Sciatic nerve (tissue), 2 donors: ENCODE measurements around the gene UXS1. TPM values are rescaled to one million over a fixed set of nuclear protein-coding genes. Genes with fewer than 3 reads are reported as not detected.

Source experiments
- ATAC-seq: fragments of 200-7000 bp; cut with Tn5 transposase; one replicate; pipeline ENCODE4 v1.9.1; 2020; ENCODE audit warnings: mild to moderate bottlenecking, moderate library complexity
- DNase-seq: peaks from one replicate; pipeline ENCODE4 v3.0.0-alpha.2; 2020; ENCODE audit warnings: low spot score
- intact Hi-C: fragments of 100-400 bp; cut with DNase I; formaldehyde crosslinking; loops from one replicate; pipeline ENCODE4 v1.14.2; 2022
- total RNA-seq: library from RNA; stranded (reverse); fragmentation: NEBNext Ultra II Directional; extraction: Animal tissue kit (Norgen Biotek cat#: 25700); gene quantifications from one replicate; pipeline ENCODE4 v1.2.1, GENCODE V29; 2021
- donor health status: DM: no; HTN: no; CAD: no.
- donor health status: DM: no; HTN: no; CAD: no.

UXS1 gene
- total RNA-seq, 1 donor from 2014 or later, result 40.8 TPM

DNA sequence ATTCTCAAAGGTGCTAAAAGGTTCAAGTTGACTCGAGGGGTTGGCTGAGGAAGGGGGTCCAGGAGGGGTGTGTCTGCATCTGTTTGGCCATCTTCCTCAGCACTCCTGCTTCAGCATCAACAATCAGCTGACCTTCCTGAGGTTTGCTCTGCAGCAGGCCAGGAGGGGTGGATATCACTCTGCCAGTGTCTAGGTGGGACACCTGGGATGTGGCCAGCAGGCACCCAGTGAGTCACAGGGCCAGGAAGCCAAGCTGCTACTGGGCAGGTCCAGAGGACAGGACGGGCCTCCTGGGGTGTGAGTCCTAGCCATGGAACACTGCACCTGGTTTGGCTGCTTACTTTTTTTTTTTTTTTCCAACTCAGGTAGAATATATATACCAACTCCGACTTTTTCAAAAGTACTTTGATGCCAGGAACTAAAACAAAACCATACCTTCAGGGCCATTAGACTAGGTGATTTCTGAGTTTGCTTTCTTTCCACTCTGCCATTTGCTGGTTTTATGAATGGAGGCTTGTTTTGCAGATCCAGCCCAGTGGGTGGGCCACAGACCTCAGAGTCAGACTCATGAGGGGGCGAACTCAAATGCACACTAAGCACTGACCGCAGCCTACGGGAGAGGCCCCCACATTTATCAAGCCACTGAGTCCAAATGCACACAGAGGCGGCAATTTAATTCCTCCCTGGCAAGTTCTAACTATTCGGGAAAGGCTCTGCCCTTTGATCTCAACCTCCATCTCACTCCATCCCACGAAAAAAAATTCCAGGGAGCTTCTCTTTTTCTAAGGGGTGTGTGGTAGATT, 76.0 kb downstream of the UXS1 start:
- DNase-seq (no peak), ATAC-seq (no peak)
- intact Hi-C loops, result no loop called here

GRCh38 chr2:106117347-106117746, 76.8 kb downstream of the UXS1 start:
- no peak for ATAC-seq
- intact Hi-C loops, result no loop called here
- DNase-seq, result no peak

DNA sequence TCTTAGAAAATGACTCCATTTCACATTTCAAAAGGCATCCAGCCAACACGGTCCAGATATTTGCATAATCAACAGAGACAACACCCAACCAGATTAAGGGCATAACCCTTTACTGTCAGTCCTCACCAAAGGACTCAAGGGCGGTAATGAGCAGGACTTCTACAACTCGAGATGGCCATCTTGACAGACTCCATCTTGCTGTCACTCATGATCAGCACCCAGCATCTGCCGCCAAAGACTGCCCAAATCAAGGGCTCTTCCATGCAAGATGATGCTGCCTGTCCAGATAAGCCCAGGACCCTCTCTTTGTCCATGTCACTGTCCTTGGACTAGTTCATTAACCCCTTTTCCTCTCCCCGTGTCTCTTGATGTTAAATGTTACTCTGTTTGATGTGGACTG, 77.9 kb downstream of the UXS1 start:
- no peak for ATAC-seq
- no peak for DNase-seq
- intact Hi-C loops, result no loop called here

GRCh38 chr2:106115665-106116064, 78.4 kb downstream of the UXS1 start:
- no peak for DNase-seq
- no peak for ATAC-seq
- intact Hi-C loops, result no loop called here

DNA sequence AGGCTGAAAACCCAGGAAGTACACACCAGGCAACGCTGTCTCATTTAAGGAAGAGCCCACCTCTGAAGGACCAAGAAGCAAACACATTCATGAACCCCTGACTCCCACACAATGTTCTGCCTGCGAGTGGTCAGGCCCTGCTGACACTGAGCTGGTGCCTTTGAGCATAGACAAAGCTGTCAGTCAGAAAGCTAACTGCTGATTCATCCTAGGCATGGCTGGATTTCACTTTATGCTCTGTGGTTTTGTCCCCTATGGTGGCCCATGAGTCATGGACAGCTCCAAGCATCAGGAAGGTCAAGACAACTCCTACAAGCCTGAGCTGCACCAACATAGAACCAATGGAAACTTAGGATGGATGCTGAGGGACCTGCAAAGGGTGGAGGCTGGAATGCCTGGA, 78.9 kb downstream of the UXS1 start:
- ATAC-seq, result no peak
- intact Hi-C loops, result no loop called here

DNA sequence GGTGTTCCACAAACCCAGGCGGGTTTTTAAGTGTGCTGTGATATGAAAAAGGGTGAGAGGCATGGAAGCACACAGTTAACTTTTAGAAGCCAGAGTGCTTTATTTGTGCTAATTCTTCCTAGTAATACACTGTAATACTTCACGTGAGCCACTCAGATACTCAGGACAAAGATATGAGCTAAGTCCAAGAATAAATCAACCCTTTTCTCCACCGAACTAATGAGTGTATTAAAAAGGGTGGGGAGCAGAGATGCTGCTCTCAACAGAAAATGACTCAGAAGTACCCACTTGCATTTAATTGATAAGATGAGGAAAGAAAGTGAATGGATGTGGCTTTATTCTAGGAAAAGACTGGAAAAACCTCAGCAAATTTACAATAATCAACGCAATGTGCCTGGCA, 79.9 kb downstream of the UXS1 start:
- ATAC-seq (no peak), DNase-seq (no peak)
- intact Hi-C loops, result no loop called here

More for the DNA sequence above, 78.9 kb downstream of the UXS1 start:
- DNase-seq, result no peak

DNA sequence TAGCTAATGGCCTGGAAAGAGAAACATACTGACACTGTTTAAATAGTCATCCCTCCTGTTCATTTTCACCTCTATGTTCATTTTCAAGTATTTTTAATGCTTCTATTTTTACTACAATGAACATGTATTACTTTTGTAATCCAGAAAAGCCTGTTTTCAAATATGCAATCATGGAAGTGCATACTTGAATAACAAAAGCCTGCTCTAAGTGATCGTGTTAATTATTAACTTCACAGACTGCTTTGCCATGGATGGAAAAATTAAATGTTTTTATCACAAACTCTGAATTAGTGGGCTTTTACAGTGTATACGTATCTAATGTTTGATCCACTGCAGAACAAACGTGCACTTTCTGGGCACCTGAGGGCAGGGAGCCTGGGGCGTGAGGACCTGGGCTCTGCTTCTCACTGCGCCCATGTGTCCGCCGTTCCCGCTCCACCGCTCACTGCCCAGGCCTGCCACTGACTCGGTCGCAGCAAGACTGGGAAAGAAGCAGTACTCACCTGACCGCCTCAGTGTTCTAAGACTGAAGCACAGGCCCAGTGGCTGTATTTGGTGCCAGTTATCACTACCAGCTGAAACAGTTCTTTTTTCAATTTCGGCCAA, 80.6 kb downstream of the UXS1 start:
- intact Hi-C loops, result no loop called here
- ATAC-seq (no peak), DNase-seq (no peak)

DNA sequence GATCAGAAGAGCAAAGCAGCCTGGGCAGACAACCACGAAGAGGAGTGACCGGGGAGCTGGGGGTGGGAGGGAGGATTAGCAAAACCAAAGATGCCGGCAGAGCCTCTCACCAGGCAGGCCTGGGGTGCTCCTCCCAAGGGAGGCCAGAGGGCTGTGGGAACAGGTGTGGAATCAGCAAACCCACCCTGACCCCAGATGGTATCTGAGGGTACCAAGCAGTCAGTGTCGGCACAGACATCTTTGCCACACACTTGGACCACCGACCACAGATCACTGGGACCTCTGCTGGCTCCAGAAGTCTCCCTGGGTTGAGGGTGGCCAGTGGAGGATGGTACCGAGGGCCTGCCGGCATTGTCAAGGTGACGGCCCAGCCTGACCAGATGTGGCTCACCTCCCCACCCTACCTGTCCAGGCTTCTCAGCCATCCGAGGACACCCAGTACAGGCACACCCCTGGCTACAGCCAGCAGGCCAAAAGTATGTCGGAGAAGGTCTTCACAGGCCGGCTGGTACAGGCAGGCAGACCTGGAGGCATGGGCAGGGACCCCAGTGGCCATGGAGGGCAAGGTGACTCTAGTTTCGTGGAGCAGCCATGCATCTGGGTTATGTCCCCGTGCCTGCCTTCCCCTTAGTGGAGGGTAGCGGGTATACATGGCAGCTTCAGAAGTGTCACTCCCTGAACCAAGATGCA, 82.1 kb downstream of the UXS1 start:
- ATAC-seq (no peak), DNase-seq (no peak)
- intact Hi-C loops, result no loop called here

GRCh38 chr2:106109675-106110424, 84.3 kb downstream of the UXS1 start:
- intact Hi-C loops, result no loop called here
- DNase-seq (no peak), ATAC-seq (no peak)

- DNase-seq, result no peak
- ATAC-seq, result no peak
- intact Hi-C loops, result no loop called here
Measured at GRCh38 chr2:106108791-106109190, 85.3 kb downstream of the UXS1 start.

DNA sequence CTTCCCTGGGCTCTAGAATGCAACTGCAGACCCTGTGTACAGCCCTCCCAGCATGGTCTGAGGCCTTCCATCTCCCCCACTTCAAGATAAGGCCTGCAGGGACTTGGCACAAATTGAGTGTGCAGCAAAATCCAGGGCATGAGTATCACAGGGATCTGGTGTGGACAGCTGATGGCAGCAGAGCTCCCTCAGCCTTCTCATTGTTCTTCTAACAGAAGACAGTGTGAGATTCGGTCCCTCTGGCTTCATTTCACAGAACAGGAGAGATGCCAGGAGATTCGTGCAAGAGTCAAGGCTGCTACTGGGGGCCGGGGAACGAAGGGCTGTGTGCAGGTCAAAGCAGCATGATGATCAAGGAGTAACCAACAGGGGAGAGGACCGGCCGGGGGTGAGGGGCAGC, 85.8 kb downstream of the UXS1 start:
- ATAC-seq (peak; percentile 67), DNase-seq (no peak)
- intact Hi-C loops, result no loop called here

- intact Hi-C loops, result no loop called here
- no peak for ATAC-seq
Measured at GRCh38 chr2:106107509-106108131, 86.5 kb downstream of the UXS1 start.

DNA sequence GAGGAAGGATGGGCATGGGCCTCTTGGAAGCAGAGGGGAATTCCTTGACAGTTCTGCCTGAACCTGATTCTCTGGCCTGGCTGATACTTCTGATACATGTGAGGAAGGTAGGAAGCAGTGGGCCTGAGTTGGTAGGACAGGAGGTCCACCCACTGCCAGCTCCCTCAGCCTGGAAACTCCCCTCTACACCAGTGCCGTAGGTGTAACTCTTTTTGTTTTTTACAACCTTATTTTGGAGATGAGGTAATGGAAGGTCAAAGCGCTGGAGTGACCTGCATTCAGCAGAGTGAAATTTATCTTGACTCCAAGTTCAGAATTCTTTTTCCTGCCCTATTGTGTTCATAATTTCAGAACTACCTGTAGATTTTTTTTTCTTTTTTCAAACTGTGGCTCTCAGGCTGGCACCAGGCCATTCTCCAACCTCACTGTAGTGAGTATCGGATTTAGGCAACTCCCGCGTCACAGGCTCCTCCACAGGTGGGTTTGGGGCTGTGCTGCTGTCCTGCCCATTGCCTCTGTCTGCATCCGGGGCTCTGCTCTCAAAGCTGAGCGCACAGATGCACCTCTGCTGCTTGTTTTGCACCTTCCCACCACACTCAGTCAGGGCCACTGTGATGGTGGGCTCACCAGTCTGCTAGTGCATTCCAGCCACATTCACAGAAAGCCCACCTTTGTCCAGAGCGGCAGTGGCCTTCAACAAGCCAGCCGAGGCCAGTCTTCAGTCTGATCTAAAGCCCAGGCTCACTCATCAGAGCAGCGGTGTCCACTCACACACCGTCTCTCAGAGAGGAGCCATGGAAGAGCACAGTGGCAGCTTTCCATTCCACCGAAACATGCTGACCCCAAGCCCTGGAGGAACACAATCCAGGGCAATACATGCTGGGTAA, 87.2 kb downstream of the UXS1 start:
- no peak for DNase-seq
- no peak for ATAC-seq
- intact Hi-C loops, result no loop called here

More at GRCh38 chr2:106107509-106108131, 86.5 kb downstream of the UXS1 start:
- no peak for DNase-seq

DNA sequence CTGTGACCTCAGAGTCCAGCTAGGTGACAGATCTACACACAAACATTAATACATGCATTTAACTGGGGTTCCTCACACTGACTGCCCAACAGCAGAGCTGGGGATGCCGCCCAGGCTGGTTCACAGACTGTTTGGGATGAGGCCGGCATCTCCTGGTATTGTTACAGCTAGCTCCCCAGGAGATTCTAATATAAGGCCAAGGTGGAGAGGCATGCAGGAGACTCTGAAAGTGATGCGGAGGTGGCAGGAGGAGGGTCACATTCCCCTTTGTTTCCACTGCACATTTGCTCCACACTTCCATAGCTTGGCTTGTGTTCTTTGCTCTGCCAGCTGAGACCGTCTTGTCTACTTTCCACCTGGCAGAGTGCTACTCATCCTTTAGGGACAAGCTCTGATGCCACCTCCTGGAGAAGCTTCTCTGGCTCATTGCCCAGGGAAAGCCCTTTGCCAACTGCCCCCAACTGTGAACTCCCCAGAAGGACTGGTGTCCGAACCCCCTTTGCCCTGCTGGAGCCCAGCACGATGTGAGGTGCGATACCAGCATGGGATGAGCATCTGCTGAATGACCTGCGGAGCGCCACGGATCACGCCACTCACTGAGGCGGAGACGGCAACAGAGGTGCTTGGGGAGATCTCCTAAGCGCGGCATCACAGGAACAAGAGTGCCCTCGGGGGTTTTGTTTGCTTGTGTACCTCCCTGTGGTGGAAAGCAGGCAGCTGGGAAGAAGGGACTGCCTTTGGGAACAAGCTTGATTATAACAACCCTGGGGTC, 88.8 kb downstream of the UXS1 start:
- DNase-seq (no peak), ATAC-seq (no peak)
- intact Hi-C loops, result no loop called here

- ATAC-seq, result peak; percentile 60
- intact Hi-C loops, result no loop called here
- DNase-seq, result no peak
Measured at GRCh38 chr2:106104332-106105062, 89.6 kb downstream of the UXS1 start.

DNA sequence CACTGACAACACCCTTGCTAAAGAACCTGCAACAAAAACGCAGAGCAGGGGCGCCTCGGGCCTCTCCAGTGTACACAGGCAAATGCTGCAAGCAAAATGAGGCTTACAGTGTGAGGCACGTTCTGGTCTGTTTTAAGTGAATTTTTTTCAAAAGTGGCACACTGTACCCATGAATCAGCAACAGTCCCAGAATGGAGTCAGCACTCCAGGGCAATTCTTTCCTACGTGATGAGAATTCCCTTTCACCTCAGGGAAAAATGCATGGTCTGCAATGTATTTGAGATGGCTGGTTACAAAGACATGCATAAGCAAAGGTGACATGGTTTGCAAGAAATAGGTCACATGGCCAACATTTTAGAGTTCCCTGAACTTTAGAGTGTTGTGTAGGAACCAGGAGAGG, 94.4 kb downstream of the UXS1 start:
- no peak for ATAC-seq
- intact Hi-C loops, result no loop called here
- no peak for DNase-seq

- ATAC-seq (no peak), DNase-seq (no peak)
- intact Hi-C loops, result no loop called here
Measured at GRCh38 chr2:106098664-106099063, 95.4 kb downstream of the UXS1 start.
